HL-60 (cell line): ENCODE measurements around the gene DKK3.

Source experiments
- CTCF ChIP-seq: IDR thresholded peaks from one replicate; pipeline ENCODE4 v1.5.1; 2011; ENCODE audit warnings: low read length, control low read depth, inconsistent platforms; ENCODE audit not compliant: insufficient read depth
- GABPA ChIP-seq: IDR thresholded peaks from 2 replicates; pipeline ENCODE4 v1.6.1; 2012; ENCODE audit warnings: low read depth
- POLR2AphosphoS5 ChIP-seq: IDR thresholded peaks from 2 replicates; pipeline ENCODE4 v1.6.1; 2012; ENCODE audit warnings: low read depth

- no peak for TF ChIP-seq CTCF
- no peak for TF ChIP-seq GABPA
- no peak for TF ChIP-seq POLR2AphosphoS5
Observed at GRCh38 chr11:11965192-11965591, 43.2 kb downstream of the DKK3 start.
